Small intestine (tissue), 7 donors: ENCODE data around the gene NTN1. TPM values are rescaled to one million over a fixed set of nuclear protein-coding genes. Genes with fewer than 3 reads are reported as not detected.
"Not testable (repeated sequence)": the region's sequence is repeated elsewhere in the genome, so short reads cannot be mapped to it uniquely, and the experiment has no call there.

Source experiments
- DNase-seq, 2 donors: peaks; one replicate each; pipeline versions ENCODE4 v3.0.0 to v3.0.0-alpha.2; 2013
- FAIRE-seq: peaks from 2 replicates; lab custom pipeline; 2012; peaks lifted over from hg19 to GRCh38; lab: Jason Lieb, UNC
- H3K27ac ChIP-seq, 3 donors: one replicate each; pipeline ENCODE4 v1.5.1; 2013; ENCODE audit warnings: low read length in 2 of 3, mild to moderate bottlenecking in 2 of 3, control low read depth in 1 of 3, inconsistent platforms in 1 of 3, low read depth in 1 of 3, moderate library complexity in 1 of 3
- H3K27me3 ChIP-seq, 3 donors: one replicate each; pipeline ENCODE4 v1.6.1; 2013; ENCODE audit warnings: low read length in 3 of 3, inconsistent platforms in 1 of 3; ENCODE audit not compliant: control insufficient read depth in 3 of 3, insufficient read depth in 3 of 3
- H3K36me3 ChIP-seq, 3 donors: one replicate each; pipeline ENCODE4 v1.6.1; 2013; ENCODE audit warnings: low read length in 3 of 3, inconsistent platforms in 1 of 3, low read depth in 1 of 3, mild to moderate bottlenecking in 1 of 3, moderate library complexity in 1 of 3; ENCODE audit not compliant: control insufficient read depth in 3 of 3, insufficient read depth in 2 of 3
- H3K4me1 ChIP-seq, 3 donors: one replicate each; pipeline ENCODE4 v1.6.1; 2013; ENCODE audit warnings: low read length in 2 of 3, inconsistent platforms in 1 of 3, low read depth in 1 of 3, mild to moderate bottlenecking in 1 of 3, moderate library complexity in 1 of 3; ENCODE audit not compliant: control insufficient read depth in 3 of 3, insufficient read depth in 2 of 3
- H3K4me3 ChIP-seq, 3 donors: one replicate each; pipeline ENCODE4 v1.5.1; 2013; ENCODE audit warnings: low read length in 3 of 3, control low read depth in 1 of 3, inconsistent platforms in 1 of 3, low read depth in 1 of 3, mild to moderate bottlenecking in 1 of 3, moderate library complexity in 1 of 3
- H3K9me3 ChIP-seq, 2 donors: one replicate each; pipeline ENCODE4 v1.6.1; 2013; ENCODE audit warnings: low read depth in 1 of 2, low read length in 1 of 2; ENCODE audit not compliant: control insufficient read depth in 2 of 2, insufficient read depth in 1 of 2
- WGBS, 3 donors: extraction: QIAGEN DNeasy Blood & Tissue Kit; methylation state at CpG; one replicate each; pipeline ENCODE4 v1.1.7; 2013; 5-methylcytosine and 5-hydroxymethylcytosine counted together
- polyA plus RNA-seq, 4 donors: library from polyadenylated mRNA; stranded (reverse) in 3 of 4; unstranded in 1 of 4; fragments of 200-250 nt in 3 of 4; fragments of 120-200 nt in 1 of 4; gene quantifications; one replicate each; pipeline versions ENCODE4 v1.2.1 to v1.2.3, GENCODE V29; 2013
- donor health status: healthy with polysubstance abuse.
- donor health status: control.
- donor health status: control.
- donor health status: Bipolar disorder and iron deficiency.
- donor health status: healthy.

NTN1 gene
- polyA plus RNA-seq, 4 donors, result 0.22 to 13.2 (median 2.6) TPM

- H3K4me3 ChIP-seq, DNase-seq, FAIRE-seq, H3K27ac ChIP-seq, H3K9me3 ChIP-seq, H3K4me1 ChIP-seq, H3K27me3 ChIP-seq, H3K36me3 ChIP-seq: not testable (repeated sequence)
- WGBS, 3 donors, result 93 to 97% (median 97%) methylated on average over 2 of the region's 2 CpGs
These were observed 32.9 kb upstream of the NTN1 start for GRCh38 chr17:8988263-8988935.

- H3K27me3 ChIP-seq, result no peaks in the 10 kb centered on the region
- DNase-seq, result peak; percentile 65 to 68
- no peaks in the 10 kb centered on the region for H3K4me1 ChIP-seq
- no peaks in the 10 kb centered on the region for H3K9me3 ChIP-seq
- no peak for FAIRE-seq
- H3K27ac ChIP-seq, result no peak overlapping the region
- H3K36me3 ChIP-seq, result no peaks in the 10 kb centered on the region
- WGBS, 3 donors, result 48 to 56% (median 53%) methylated on average over 10 of the region's 10 CpGs
- no peak overlapping the region for H3K4me3 ChIP-seq
These were observed 29.6 kb upstream of the NTN1 start for GRCh38 chr17:8991514-8992285.

- Histone ChIP-seq H3K9me3 (no peaks in the 10 kb centered on the region), H3K4me3 (no peak overlapping the region), H3K36me3 (no peaks in the 10 kb centered on the region), H3K27ac (no peak overlapping the region), H3K4me1 (no peaks in the 10 kb centered on the region), H3K27me3 (no peaks in the 10 kb centered on the region)
- DNase-seq, result peak; percentile 44 to 65
- no peak for FAIRE-seq
- WGBS, 3 donors, result 48 to 68% (median 67%) methylated on average over 7 of the region's 7 CpGs
These were observed 27.0 kb upstream of the NTN1 start for GRCh38 chr17:8994319-8994718.

- DNase-seq, result no peak
- 83 to 89% (median 88%) methylated on average over 7 of the region's 7 CpGs for WGBS, 3 donors
- H3K27ac ChIP-seq, result no peak overlapping the region
- no peak overlapping the region for H3K4me3 ChIP-seq
- no peaks in the 10 kb centered on the region for H3K4me1 ChIP-seq
- FAIRE-seq, result no peak
- no peaks in the 10 kb centered on the region for H3K9me3 ChIP-seq
- no peaks in the 10 kb centered on the region for H3K36me3 ChIP-seq
- H3K27me3 ChIP-seq, result no peaks in the 10 kb centered on the region
These were observed 25.6 kb upstream of the NTN1 start for GRCh38 chr17:8995711-8996110.

- peaks cover 0 to 12% (median under 1%) of the 10 kb centered on the region in 3 donors for H3K27me3 ChIP-seq
- H3K36me3 ChIP-seq, result no peaks in the 10 kb centered on the region
- H3K4me1 ChIP-seq, result peaks cover 0 to 3% (median 0%) of the 10 kb centered on the region in 3 donors
- H3K4me3 ChIP-seq, result no peak overlapping the region
- 5 to 11% (median 9%) methylated on average over 9 of the region's 9 CpGs for WGBS, 3 donors
- DNase-seq, result peak; percentile 61 to 67
- no peak overlapping the region for H3K27ac ChIP-seq
- no peak for FAIRE-seq
- H3K9me3 ChIP-seq, result no peaks in the 10 kb centered on the region
These were observed 23.2 kb upstream of the NTN1 start for GRCh38 chr17:8997994-8998628.

- WGBS, 3 donors, result 27 to 56% (median 48%) methylated on average over 3 of the region's 3 CpGs
- peaks cover 0 to 8% (median 3%) of the 10 kb centered on the region in 3 donors for H3K4me1 ChIP-seq
- H3K27ac ChIP-seq, result no peak overlapping the region
- no peaks in the 10 kb centered on the region for H3K36me3 ChIP-seq
- H3K9me3 ChIP-seq, result no peaks in the 10 kb centered on the region
- FAIRE-seq, result no peak
- DNase-seq, result no peak
- no peak overlapping the region for H3K4me3 ChIP-seq
- peaks cover 10 to 44% (median 14%) of the 10 kb centered on the region in 3 donors for H3K27me3 ChIP-seq
These were observed 19.8 kb upstream of the NTN1 start for GRCh38 chr17:9001559-9001958.

GRCh38 chr17:9002227-9002605 is 19.1 kb upstream of the NTN1 start:
- no peaks in the 10 kb centered on the region for H3K36me3 ChIP-seq
- FAIRE-seq (no peak), DNase-seq (no peak)
- no peak overlapping the region for H3K4me3 ChIP-seq
- 18 to 28% (median 18%) methylated on average over 15 of the region's 15 CpGs for WGBS, 3 donors
- H3K9me3 ChIP-seq, result no peaks in the 10 kb centered on the region
- H3K4me1 ChIP-seq, result peaks cover 0 to 8% (median 3%) of the 10 kb centered on the region in 3 donors
- H3K27ac ChIP-seq, result no peak overlapping the region
- H3K27me3 ChIP-seq, result peaks cover 10 to 47% (median 14%) of the 10 kb centered on the region in 3 donors

GRCh38 chr17:9002606-9003354 is 18.5 kb upstream of the NTN1 start:
- FAIRE-seq (no peak), DNase-seq (peak in 1 of 2 donors; percentile 55)
- peaks cover 10 to 50% (median 14%) of the 10 kb centered on the region in 3 donors for H3K27me3 ChIP-seq
- H3K36me3 ChIP-seq, result no peaks in the 10 kb centered on the region
- no peak overlapping the region for H3K27ac ChIP-seq
- peak overlapping the region in 1 of 3 donors; percentile 52 for H3K4me3 ChIP-seq
- no peaks in the 10 kb centered on the region for H3K9me3 ChIP-seq
- peaks cover 0 to 8% (median 3%) of the 10 kb centered on the region in 3 donors for H3K4me1 ChIP-seq
- 2 to 3% (median 2%) methylated on average over 43 to 69 of the region's 69 CpGs for WGBS, 3 donors
